ENCODE results near the gene MACROD2.

Gene MACROD2

GRCh38 chr20:14723614-14724013 is 728.3 kb downstream of the MACROD2 start:
- TF ChIP-seq TSHZ2 (CRISPR knock-in tag; IDR thresholded peaks at IDR 0.05) (no peak), RARB (CRISPR knock-in tag; IDR thresholded peaks at IDR 0.05) (no peak)
- ATAC-seq = no peak

GRCh38 chr20:14724036-14724435 is 728.7 kb downstream of the MACROD2 start:
- TF ChIP-seq ZC3H10 (CRISPR knock-in tag; IDR thresholded peaks at IDR 0.05) (no peak), CREB5 (CRISPR knock-in tag; IDR thresholded peaks at IDR 0.05; ENCODE audit: low read depth) (no peak), RARB (CRISPR knock-in tag; IDR thresholded peaks at IDR 0.05) (no peak), POU6F1 (CRISPR knock-in tag; IDR thresholded peaks at IDR 0.05; ENCODE audit: borderline replicate concordance, low read depth) (no peak), ZNF8 (CRISPR knock-in tag; IDR thresholded peaks at IDR 0.05) (no peak), SNAI2 (CRISPR knock-in tag; IDR thresholded peaks at IDR 0.05) (no peak), BACH2 (CRISPR knock-in tag; IDR thresholded peaks at IDR 0.05; ENCODE audit: borderline replicate concordance) (no peak), GLIS3 (CRISPR knock-in tag; IDR thresholded peaks at IDR 0.05) (no peak), PATZ1 (CRISPR knock-in tag; IDR thresholded peaks at IDR 0.05; ENCODE audit: borderline replicate concordance) (no peak), ZNF70 (CRISPR knock-in tag; IDR thresholded peaks at IDR 0.05) (no peak), TSHZ2 (CRISPR knock-in tag; IDR thresholded peaks at IDR 0.05) (no peak), TCF4 (CRISPR knock-in tag; IDR thresholded peaks at IDR 0.05; ENCODE audit: borderline replicate concordance) (no peak), ESRRG (CRISPR knock-in tag; IDR thresholded peaks at IDR 0.05) (no peak), CSDC2 (CRISPR knock-in tag; IDR thresholded peaks at IDR 0.05) (no peak), ZNF565 (CRISPR knock-in tag; conservative IDR thresholded peaks at IDR 0.05; ENCODE audit: low read depth) (no peak), TOX (CRISPR knock-in tag; IDR thresholded peaks at IDR 0.05; ENCODE audit: borderline replicate concordance) (no peak), OSR1 (CRISPR knock-in tag; IDR thresholded peaks at IDR 0.05) (no peak)
- ATAC-seq = no peak

GRCh38 chr20:14724468-14724867 is 729.2 kb downstream of the MACROD2 start:
- TF ChIP-seq TCF4 (CRISPR knock-in tag; IDR thresholded peaks at IDR 0.05; ENCODE audit: borderline replicate concordance) (no peak), ZNF70 (CRISPR knock-in tag; IDR thresholded peaks at IDR 0.05) (no peak), CSRNP3 (CRISPR knock-in tag; IDR thresholded peaks at IDR 0.05) (no peak), OSR1 (CRISPR knock-in tag; IDR thresholded peaks at IDR 0.05) (no peak), ISL1 (CRISPR knock-in tag; IDR thresholded peaks at IDR 0.05) (no peak), SNAI2 (CRISPR knock-in tag; IDR thresholded peaks at IDR 0.05) (no peak), ZNF8 (CRISPR knock-in tag; IDR thresholded peaks at IDR 0.05) (no peak), GLIS3 (CRISPR knock-in tag; IDR thresholded peaks at IDR 0.05) (no peak), ZC3H10 (CRISPR knock-in tag; IDR thresholded peaks at IDR 0.05) (no peak), CREB5 (CRISPR knock-in tag; IDR thresholded peaks at IDR 0.05; ENCODE audit: low read depth) (no peak), PATZ1 (CRISPR knock-in tag; IDR thresholded peaks at IDR 0.05; ENCODE audit: borderline replicate concordance) (no peak), CSDC2 (CRISPR knock-in tag; IDR thresholded peaks at IDR 0.05) (no peak), ARNTL (CRISPR knock-in tag; IDR thresholded peaks at IDR 0.05; ENCODE audit: borderline replicate concordance, low read depth) (no peak), PPARA (CRISPR knock-in tag; IDR thresholded peaks at IDR 0.05; ENCODE audit: borderline replicate concordance) (no peak), ZNF565 (CRISPR knock-in tag; conservative IDR thresholded peaks at IDR 0.05; ENCODE audit: low read depth) (no peak)
- ATAC-seq = no peak
